AG10803 (cell line): Measurements from ENCODE around the gene POTEF.
A peak's percentile ranks its signal among the peaks of the same experiment; 100 is the strongest.
"Not testable (repeated sequence)": the region's sequence is repeated elsewhere in the genome, so short reads cannot be mapped to it uniquely, and the experiment has no call there.

Source experiments
- DNase-seq: peaks from one replicate; pipeline ENCODE4 v3.0.0; 2010; ENCODE audit warnings: low read depth
- H3K4me3 ChIP-seq: 2 replicates; pipeline ENCODE4 v1.5.1; 2011; ENCODE audit warnings: mild to moderate bottlenecking, low read length, control low read depth
- CTCF ChIP-seq: conservative IDR thresholded peaks from 2 replicates; pipeline ENCODE4 v1.5.1; 2011; ENCODE audit warnings: mild to moderate bottlenecking, low read length, control low read depth, inconsistent platforms

POTEF gene

GRCh38 chr2:130152816-130153595 lies 24.0 kb upstream of the POTEF start:
- TF ChIP-seq CTCF: no peak
- no peak overlapping the region for H3K4me3 ChIP-seq
- no peak for DNase-seq

GRCh38 chr2:130152136-130152815 lies 23.3 kb upstream of the POTEF start:
- H3K4me3 ChIP-seq, DNase-seq: not testable (repeated sequence)

- not testable (repeated sequence) for H3K4me3 ChIP-seq, DNase-seq
Measured at GRCh38 chr2:130151145-130151512, 22.1 kb upstream of the POTEF start.

- DNase-seq: no peak
- no peak overlapping the region for H3K4me3 ChIP-seq
- no peak for TF ChIP-seq CTCF
Measured at GRCh38 chr2:130150181-130151144, 21.4 kb upstream of the POTEF start.

- H3K4me3 ChIP-seq, DNase-seq: not testable (repeated sequence)
Measured at GRCh38 chr2:130148515-130148914, 19.5 kb upstream of the POTEF start.

GRCh38 chr2:130145006-130145414 lies 16.0 kb upstream of the POTEF start, which contains the start of gene CCDC74B:
TSS of gene CCDC74B (minus strand) at chr2:130145112. CDS start at chr2:130144996, 116 bp downstream.
- H3K4me3 ChIP-seq: peak within 1 kb of the TSS; percentile 55
- DNase-seq: peak; percentile 16

GRCh38 chr2:130143266-130144039 lies 14.4 kb upstream of the POTEF start:
- peak overlapping the region; percentile 55 for H3K4me3 ChIP-seq
- DNase-seq: not testable (repeated sequence)

GRCh38 chr2:130142396-130143265 lies 13.6 kb upstream of the POTEF start:
- not testable (repeated sequence) for DNase-seq, H3K4me3 ChIP-seq

GRCh38 chr2:130141645-130142370 lies 12.8 kb upstream of the POTEF start:
- H3K4me3 ChIP-seq, DNase-seq: not testable (repeated sequence)

- not testable (repeated sequence) for DNase-seq, H3K4me3 ChIP-seq
Measured at GRCh38 chr2:130141002-130141401, 12.0 kb upstream of the POTEF start.

GRCh38 chr2:130140516-130140915 lies 11.5 kb upstream of the POTEF start:
- DNase-seq, H3K4me3 ChIP-seq: not testable (repeated sequence)

GRCh38 chr2:130139331-130140280 lies 10.6 kb upstream of the POTEF start:
- not testable (repeated sequence) for DNase-seq, H3K4me3 ChIP-seq

GRCh38 chr2:130138841-130139251 lies 9.8 kb upstream of the POTEF start:
- not testable (repeated sequence) for H3K4me3 ChIP-seq, DNase-seq
